ENCODE results near the gene CELA2B. TPM values are rescaled to one million over a fixed set of nuclear protein-coding genes. Genes with fewer than 3 reads are reported as not detected.
"Not testable (repeated sequence)": the region's sequence is repeated elsewhere in the genome, so short reads cannot be mapped to it uniquely, and the experiment has no call there.

CELA2B gene
- total RNA-seq, 1 experiment from 2014 or later, result not detected

DNA sequence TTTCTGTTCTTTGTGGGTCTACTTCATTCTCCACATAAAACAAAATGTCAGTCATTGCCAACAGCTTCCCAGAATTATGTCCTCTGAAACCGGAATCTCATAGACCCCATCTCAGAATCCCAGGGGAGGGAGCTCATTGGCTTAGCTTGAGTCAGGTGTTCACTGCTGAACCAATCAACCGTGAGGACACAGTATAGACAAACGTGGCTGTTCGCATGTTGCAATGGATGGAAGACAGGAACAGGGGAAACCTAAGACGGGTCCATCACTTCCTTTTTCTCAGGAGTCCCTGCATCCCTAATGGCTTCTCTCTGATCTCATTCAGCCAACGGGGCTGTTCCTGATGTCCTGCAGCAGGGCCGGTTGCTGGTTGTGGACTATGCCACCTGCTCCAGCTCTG, 10.2 kb upstream of the CELA2B start:
- Mint-ChIP-seq H3K4me3 (no peak overlapping the region), H3K9me3 (no peaks in the 10 kb centered on the region), H3K27ac (no peak overlapping the region), H3K27me3 (ENCODE audit: low read depth) (no peaks in the 10 kb centered on the region), H3K4me1 (no peaks in the 10 kb centered on the region), H3K36me3 (no peaks in the 10 kb centered on the region)
- POLR2A ChIA-PET, result no interaction called here
- TF ChIP-seq, protein P1, sequence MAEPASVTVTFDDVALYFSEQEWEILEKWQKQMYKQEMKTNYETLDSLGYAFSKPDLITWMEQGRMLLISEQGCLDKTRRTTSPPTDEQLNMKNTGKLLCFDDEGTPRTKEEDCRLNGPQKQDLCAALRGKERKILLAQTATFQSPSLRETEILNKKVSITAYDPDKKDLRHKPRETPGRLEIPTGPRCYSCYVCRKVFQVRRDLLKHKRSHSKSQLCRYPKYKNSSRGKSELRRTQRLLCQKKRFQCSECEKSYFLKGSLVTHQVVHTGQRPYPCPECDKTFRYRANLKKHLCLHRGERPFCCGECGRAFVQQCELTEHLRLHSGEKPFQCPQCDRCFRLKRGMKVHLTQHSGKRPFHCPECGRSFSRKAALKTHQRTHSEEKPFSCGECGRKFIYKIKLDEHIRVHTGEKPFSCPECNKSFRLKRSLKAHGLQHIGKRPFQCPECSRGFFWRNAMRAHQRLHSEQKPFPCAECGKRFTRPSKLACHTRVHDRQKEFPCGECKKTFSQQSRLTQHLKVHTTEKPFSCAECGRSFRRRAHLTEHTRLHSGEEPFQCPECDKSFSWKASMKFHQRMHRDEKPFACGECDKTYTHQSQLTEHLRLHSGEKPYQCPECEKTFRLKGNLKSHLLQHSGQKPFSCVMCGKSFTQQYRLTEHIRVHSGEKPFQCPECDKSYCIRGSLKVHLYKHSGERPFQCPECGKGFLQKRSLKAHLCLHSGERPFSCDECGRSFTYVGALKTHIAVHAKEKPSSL (CRISPR knock-in tag; conservative IDR thresholded peaks at IDR 0.05), result no peak
- no peak for TF ChIP-seq ZSCAN18 (CRISPR knock-in tag; IDR thresholded peaks at IDR 0.05)
- TF ChIP-seq ATF3 (CRISPR knock-in tag; conservative IDR thresholded peaks at IDR 0.05), result no peak
- TF ChIP-seq OVOL2 (CRISPR knock-in tag; IDR thresholded peaks at IDR 0.05; ENCODE audit: borderline replicate concordance), result no peak
- TF ChIP-seq NR2C2 (CRISPR knock-in tag; IDR thresholded peaks at IDR 0.05), result no peak
- TF ChIP-seq SMAD4 (CRISPR knock-in tag; IDR thresholded peaks at IDR 0.05), result no peak
- TF ChIP-seq, protein P2, sequence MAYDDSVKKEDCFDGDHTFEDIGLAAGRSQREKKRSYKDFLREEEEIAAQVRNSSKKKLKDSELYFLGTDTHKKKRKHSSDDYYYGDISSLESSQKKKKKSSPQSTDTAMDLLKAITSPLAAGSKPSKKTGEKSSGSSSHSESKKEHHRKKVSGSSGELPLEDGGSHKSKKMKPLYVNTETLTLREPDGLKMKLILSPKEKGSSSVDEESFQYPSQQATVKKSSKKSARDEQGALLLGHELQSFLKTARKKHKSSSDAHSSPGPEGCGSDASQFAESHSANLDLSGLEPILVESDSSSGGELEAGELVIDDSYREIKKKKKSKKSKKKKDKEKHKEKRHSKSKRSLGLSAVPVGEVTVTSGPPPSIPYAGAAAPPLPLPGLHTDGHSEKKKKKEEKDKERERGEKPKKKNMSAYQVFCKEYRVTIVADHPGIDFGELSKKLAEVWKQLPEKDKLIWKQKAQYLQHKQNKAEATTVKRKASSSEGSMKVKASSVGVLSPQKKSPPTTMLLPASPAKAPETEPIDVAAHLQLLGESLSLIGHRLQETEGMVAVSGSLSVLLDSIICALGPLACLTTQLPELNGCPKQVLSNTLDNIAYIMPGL (CRISPR knock-in tag; IDR thresholded peaks at IDR 0.05), result no peak
- no peak for TF ChIP-seq KAT7 (CRISPR knock-in tag; IDR thresholded peaks at IDR 0.05; ENCODE audit: borderline replicate concordance)
- TF ChIP-seq ZNF671 (CRISPR knock-in tag; IDR thresholded peaks at IDR 0.05), result no peak
- no peak for TF ChIP-seq ZNF121 (CRISPR knock-in tag; IDR thresholded peaks at IDR 0.05)
- no peak for TF ChIP-seq NFYB (CRISPR knock-in tag; conservative IDR thresholded peaks at IDR 0.05; ENCODE audit: low read depth)
- no peak for TF ChIP-seq ELF4 (CRISPR knock-in tag; IDR thresholded peaks at IDR 0.05; ENCODE audit: low read depth)
- TF ChIP-seq, protein P3, sequence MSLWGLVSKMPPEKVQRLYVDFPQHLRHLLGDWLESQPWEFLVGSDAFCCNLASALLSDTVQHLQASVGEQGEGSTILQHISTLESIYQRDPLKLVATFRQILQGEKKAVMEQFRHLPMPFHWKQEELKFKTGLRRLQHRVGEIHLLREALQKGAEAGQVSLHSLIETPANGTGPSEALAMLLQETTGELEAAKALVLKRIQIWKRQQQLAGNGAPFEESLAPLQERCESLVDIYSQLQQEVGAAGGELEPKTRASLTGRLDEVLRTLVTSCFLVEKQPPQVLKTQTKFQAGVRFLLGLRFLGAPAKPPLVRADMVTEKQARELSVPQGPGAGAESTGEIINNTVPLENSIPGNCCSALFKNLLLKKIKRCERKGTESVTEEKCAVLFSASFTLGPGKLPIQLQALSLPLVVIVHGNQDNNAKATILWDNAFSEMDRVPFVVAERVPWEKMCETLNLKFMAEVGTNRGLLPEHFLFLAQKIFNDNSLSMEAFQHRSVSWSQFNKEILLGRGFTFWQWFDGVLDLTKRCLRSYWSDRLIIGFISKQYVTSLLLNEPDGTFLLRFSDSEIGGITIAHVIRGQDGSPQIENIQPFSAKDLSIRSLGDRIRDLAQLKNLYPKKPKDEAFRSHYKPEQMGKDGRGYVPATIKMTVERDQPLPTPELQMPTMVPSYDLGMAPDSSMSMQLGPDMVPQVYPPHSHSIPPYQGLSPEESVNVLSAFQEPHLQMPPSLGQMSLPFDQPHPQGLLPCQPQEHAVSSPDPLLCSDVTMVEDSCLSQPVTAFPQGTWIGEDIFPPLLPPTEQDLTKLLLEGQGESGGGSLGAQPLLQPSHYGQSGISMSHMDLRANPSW (CRISPR knock-in tag; conservative IDR thresholded peaks at IDR 0.05; ENCODE audit: low read depth), result no peak
- TF ChIP-seq TEAD1 (CRISPR knock-in tag; IDR thresholded peaks at IDR 0.05), result no peak
- TF ChIP-seq ZNF396 (CRISPR knock-in tag; IDR thresholded peaks at IDR 0.05; ENCODE audit: borderline replicate concordance), result no peak
- no peak for TF ChIP-seq ZNF423 (CRISPR knock-in tag; IDR thresholded peaks at IDR 0.05)
- no peak for TF ChIP-seq NFATC4 (CRISPR knock-in tag; IDR thresholded peaks at IDR 0.05)
- TF ChIP-seq SOX15 (CRISPR knock-in tag; IDR thresholded peaks at IDR 0.05), result no peak
- ATAC-seq (no peak), DNase-seq (ENCODE audit: low spot score) (no peak)
- CTCF ChIA-PET, result no interaction called here

GRCh38 chr1:15466955-15467625, 8.8 kb upstream of the CELA2B start:
- H3K4me1 Mint-ChIP-seq; H3K36me3 Mint-ChIP-seq; H3K4me3 Mint-ChIP-seq; CTCF ChIA-PET; H3K9me3 Mint-ChIP-seq; ATAC-seq; H3K27me3 Mint-ChIP-seq (ENCODE audit: low read depth); POLR2A ChIA-PET: not testable (repeated sequence)
- H3K27ac Mint-ChIP-seq, result peak overlapping the region; percentile 45; the same call in 1 of the 2 replicates
- DNase-seq (ENCODE audit: low spot score), result peak; percentile 27

All from WTC11 (cell line).